ENCODE results near the gene MYO1D.

Gene MYO1D

GRCh38 chr17:32444301-32445073, 432.4 kb downstream of the MYO1D start, which contains the start of gene PSMD11:
Gene PSMD11 (plus strand): TSS chr17:32444510. CDS start chr17:32444524, 14 bp downstream.
- DNase-seq: peak; percentile 92

DNA sequence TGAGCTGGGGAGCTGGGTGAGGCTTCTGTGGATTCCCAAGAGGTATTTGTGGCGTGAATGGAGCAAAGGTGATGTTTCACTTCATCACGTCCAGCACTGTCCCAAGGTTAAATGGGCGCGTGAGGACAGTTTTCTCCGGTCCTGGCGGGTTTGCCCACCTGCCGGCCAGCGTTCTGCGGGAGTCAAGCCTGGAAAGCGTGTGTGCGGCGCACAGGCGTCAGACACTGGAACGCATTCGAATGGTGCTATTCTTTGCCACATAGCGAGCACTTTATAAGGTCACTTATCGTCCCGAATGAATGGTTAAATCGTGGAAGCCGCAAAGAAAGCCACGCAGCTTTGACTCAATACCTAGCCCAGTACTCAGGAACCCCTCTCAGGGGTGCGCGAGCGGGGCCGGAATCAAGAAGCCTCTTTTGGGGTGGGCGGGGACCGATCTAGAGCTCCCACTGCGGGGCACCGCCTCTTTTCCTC, 433.1 kb downstream of the MYO1D start:
- DNase-seq: no peak

Measured in NCI-H1092 treated with DMSO at 0.1 percent for 48 hours (cell line).